Measurements from ENCODE around the gene LECT2.

The LECT2 gene

DNA sequence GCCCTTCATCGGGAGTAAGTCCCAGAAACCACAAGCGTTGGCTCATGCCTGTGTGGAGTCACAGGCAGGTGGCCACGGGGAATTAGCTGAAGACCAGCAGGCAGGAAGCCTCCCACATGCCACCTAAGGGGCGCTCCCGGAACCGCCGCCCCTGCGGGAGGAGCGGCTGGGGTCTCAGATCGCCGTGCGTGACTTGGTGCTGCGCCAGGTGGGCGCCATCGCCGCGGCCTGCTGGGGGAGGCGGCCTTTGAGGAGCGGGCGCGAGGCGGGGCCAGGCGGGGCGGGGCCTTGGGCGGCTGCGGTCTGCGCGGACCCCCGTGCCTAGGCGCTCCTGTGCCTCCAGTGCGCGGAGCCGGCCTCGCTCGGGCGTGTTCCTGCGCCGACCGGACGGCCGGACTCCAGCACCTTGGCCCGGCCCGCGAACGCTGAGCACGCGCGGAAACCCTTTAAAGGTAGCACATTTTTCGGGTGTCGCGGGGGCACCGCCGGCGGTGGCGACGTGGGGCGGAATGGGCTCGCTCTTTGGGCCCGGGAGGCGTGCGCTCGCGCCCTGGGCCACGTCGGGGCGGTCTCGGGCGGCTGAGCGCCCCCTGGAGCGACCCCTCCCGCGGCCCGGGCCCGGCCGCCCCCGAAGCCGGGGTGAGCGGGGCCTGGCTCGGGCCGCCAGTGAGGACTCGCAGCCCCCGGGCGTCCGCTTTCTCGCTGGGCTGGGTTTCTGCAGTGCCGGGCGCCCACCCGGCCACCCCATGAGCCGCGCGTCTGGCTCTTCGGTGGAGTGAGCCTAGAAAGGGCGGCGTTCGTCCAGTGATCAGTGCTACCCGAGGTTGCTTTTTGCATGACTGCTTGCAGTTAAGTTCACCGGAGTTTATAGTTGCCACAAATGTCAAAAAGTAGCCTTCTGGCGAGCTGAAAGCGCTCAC, 24.5 kb downstream of the LECT2 start:
- DNase-seq = no peak

GRCh38 chr5:135921388-135921787, 33.4 kb downstream of the LECT2 start:
- DNase-seq = no peak

GRCh38 chr5:135920199-135920598, 34.6 kb downstream of the LECT2 start:
- DNase-seq = no peak

DNA sequence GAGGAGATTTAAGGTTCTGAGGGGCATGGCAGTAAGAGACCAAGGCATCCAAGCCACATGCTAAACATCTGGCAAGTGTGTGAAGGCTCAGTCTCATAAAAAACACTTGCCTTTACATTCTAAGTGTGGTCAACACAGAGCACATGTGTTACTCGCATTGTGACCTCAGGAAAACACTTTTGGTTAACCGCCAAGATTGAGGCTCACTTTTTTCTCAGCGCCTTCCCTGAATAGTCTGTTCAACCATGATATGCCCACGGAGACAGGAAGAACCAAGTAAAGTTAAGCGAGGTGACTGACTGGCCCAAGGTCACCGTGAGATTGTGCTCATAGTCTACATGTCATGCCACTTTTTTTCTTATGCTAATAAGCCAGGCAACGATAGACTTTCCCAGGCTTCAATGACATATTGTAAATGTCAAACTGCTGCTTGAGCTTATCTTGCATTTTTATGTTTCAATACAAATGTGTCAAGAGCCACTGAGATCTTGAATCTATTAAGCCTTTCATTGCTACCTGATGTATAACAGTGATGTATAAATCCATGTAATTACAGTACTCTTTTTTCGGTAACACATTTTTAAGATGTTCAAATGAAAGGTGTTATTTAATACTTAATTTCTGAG, 38.0 kb downstream of the LECT2 start:
- DNase-seq = no peak

DNA sequence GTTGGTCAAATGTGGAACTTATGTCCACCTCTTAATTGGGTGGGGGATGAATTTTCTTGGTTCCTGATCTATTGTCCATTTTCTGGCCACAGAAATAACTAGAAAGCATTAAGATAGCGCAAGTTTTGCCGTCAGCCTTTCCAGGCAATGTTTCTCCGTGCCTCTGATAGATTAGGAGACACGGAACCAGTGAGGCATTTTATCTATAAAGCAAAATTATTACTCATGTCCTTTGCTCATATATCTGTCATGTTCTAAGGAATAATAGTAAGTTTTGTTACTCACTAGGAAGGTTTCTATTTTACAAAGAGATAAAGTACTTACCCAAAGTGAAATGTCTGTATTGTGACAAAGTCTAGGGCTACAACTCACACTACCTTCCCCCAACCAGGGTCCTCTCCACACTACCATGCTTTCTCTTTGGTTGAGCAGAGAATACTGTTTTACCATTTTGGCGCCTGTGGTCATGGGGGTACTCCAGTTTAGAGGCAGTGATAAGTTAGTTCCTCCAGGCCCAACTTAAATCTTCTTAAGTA, 39.2 kb downstream of the LECT2 start:
- no peak for DNase-seq

DNA sequence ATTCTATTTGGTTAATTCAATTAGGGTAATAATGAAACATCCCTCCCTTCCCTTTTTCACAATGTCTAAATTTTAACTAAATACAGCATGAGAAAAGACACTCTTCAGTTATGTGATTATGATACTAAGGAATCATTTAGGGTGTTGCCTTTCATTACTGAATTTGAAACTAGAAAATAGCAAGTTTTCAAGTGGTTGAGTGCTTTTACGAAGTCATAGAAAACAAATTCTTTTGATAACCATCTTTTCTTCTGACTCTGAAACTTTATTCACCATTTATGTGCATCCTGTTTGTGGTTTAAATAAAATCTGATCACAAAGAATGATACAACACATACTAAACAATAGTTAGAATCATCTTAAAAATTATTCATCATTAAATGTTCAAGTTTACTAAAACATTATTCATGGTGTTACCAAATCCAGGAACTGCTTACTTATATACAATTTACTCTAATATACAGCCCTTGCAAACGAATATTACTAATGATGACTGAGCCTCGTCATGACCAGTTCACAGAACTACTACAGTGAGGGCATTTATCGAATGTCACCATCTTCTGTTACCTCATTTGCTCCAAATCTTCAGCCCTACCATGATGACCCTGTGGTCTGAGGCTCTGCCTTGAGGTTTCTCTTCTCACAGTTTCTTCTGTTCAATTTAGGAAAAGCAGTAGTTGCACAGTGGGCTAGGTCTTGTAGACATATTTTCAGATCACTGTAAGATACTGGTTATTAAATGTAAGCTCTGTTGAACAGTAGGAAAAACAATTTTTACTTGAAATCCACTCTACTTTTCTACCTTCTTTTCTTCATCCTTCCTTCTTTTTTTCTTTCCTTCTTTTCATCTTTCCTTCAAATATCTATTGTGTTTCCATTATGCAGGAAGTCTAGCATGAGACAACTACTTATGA, 40.8 kb downstream of the LECT2 start:
- no peak for DNase-seq

DNA sequence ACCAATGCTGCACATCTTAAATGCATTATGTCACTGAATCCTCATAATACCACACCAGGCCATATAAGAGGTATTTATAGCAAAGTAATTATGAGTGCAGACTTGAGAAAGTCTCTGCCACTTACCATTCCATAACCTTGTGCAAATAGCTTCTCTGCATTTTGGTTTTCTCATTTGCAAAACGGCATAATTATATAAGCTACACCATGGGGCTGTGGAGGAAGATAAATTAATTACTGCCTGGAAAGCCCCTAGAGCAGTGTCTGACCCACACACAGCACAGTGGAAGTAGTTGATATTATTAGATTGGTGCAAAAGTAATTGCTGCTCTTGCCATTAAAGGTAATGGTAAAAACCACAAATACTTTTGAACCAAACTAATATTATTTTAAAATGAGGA, 49.6 kb downstream of the LECT2 start:
- DNase-seq = no peak

- no peak for DNase-seq
Measured at GRCh38 chr5:135901633-135902032, 53.1 kb downstream of the LECT2 start.

DNA sequence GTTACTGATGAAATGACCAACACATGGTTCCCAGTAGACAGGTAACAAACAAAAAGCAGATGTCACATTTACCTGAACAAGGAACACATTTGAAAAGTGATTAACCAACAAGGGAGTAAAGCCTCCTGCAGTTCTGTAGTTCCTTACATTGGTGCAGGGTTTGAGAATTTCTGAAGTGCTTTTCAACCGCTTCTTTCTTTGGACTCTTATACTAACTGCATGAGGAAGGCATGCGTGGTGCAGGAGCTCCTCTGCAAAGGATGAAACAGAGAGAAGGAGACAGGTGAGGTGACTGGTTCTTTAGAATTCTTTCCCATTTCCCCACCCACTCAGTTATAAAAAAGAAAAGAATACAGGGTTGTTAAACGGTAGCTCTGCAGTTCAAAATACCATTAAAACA, 54.5 kb downstream of the LECT2 start:
- DNase-seq = no peak

GRCh38 chr5:135898651-135899050, 56.1 kb downstream of the LECT2 start:
- DNase-seq = no peak

All from SIG-M5 (cell line).